Hepatocyte (in vitro differentiated cells): ENCODE data around the gene UROC1. TPM values are rescaled to one million over a fixed set of nuclear protein-coding genes. Genes with fewer than 3 reads are reported as not detected.
A peak's percentile ranks its signal among the peaks of the same experiment; 100 is the strongest.

Experiments
- DNase-seq: peaks from one replicate; pipeline ENCODE4 v3.0.0-alpha.2; 2016; ENCODE audit warnings: low spot score
- H2AFZ ChIP-seq: fragments of 200-600 bp; sonication (generic); 2 replicates; pipeline ENCODE4 v1.6.0; 2016; ENCODE audit warnings: antibody characterized with exemption, mild to moderate bottlenecking
- H3K27ac ChIP-seq: fragments of 200-600 bp; sonication (generic); 2 replicates; pipeline ENCODE4 v1.5.1; 2016; ENCODE audit warnings: mild to moderate bottlenecking
- H3K27me3 ChIP-seq: fragments of 200-600 bp; sonication (generic); 2 replicates; pipeline ENCODE4 v1.6.1; 2016
- H3K36me3 ChIP-seq: fragments of 200-600 bp; sonication (generic); replicated peaks from 2 replicates; pipeline ENCODE4 v1.5.1; 2016; ENCODE audit warnings: low read depth; ENCODE audit not compliant: insufficient read depth
- H3K4me1 ChIP-seq: fragments of 200-600 bp; sonication (generic); 2 replicates; pipeline ENCODE4 v1.5.1; 2016; ENCODE audit warnings: mild to moderate bottlenecking, moderate library complexity; ENCODE audit not compliant: insufficient read depth
- H3K4me2 ChIP-seq: fragments of 200-600 bp; sonication (generic); 2 replicates; pipeline ENCODE4 v1.6.0; 2016
- H3K4me3 ChIP-seq: fragments of 200-600 bp; sonication (generic); 2 replicates; pipeline ENCODE4 v1.5.1; 2016; ENCODE audit warnings: mild to moderate bottlenecking
- H3K79me2 ChIP-seq: fragments of 200-600 bp; sonication (generic); 2 replicates; pipeline ENCODE4 v1.6.0; 2017; ENCODE audit warnings: mild to moderate bottlenecking
- H3K9me2 ChIP-seq: fragments of 200-600 bp; sonication (generic); replicated peaks from 2 replicates; pipeline ENCODE4 v1.6.0; 2017; ENCODE audit warnings: mild to moderate bottlenecking; ENCODE audit not compliant: insufficient read depth
- H3K9me3 ChIP-seq: fragments of 200-600 bp; sonication (generic); 2 replicates; pipeline ENCODE4 v1.5.1; 2016; ENCODE audit warnings: low read depth, mild to moderate bottlenecking
- H4K20me1 ChIP-seq: fragments of 200-600 bp; sonication (generic); 2 replicates; pipeline ENCODE4 v1.6.0; 2016; ENCODE audit warnings: mild to moderate bottlenecking; ENCODE audit not compliant: insufficient read depth, poor library complexity, severe bottlenecking
- EZH2 ChIP-seq: fragments of 200-600 bp; sonication (generic); IDR thresholded peaks from 2 replicates; pipeline ENCODE4 v1.6.1; 2016; ENCODE audit warnings: antibody characterized with exemption, mild to moderate bottlenecking, borderline replicate concordance
- EZH2phosphoT487 ChIP-seq: fragments of 200-600 bp; sonication (generic); IDR thresholded peaks from one replicate; pipeline ENCODE4 v1.6.1; 2018; ENCODE audit warnings: antibody characterized with exemption, mild to moderate bottlenecking, low read depth, moderate library complexity; ENCODE audit not compliant: unreplicated experiment, severe bottlenecking
- WGBS: methylation state at CpG from one replicate; pipeline ENCODE4 v1.1.6; 2016; ENCODE audit warnings: low lambda C conversion rate; ENCODE audit errors: missing lambda C conversion rate; 5-methylcytosine and 5-hydroxymethylcytosine counted together
- polyA plus RNA-seq: library from polyadenylated mRNA; unstranded; fragments of >200 nt; fragmentation: Nextera tagmentation; extraction: Ambion mirVana; gene quantifications from 2 replicates; pipeline ENCODE4 v1.2.1, GENCODE V29; 2016
- total RNA-seq: library from RNA; depleted of rRNA; stranded (reverse); fragments of >200 nt; gene quantifications from 2 replicates; pipeline ENCODE4 v1.2.3, GENCODE V29; 2014
- TF ChIP-seq, protein P1 (sequence below): fragments of 200-600 bp; sonication (generic); IDR thresholded peaks from 2 replicates; pipeline ENCODE4 v1.5.1; 2016; ENCODE audit warnings: antibody characterized with exemption, mild to moderate bottlenecking; ENCODE audit not compliant: poor library complexity

UROC1 gene
- total and polyA plus RNA-seq, 2 experiments from 2014 or later: 2.3 to 4.2 TPM

DNA sequence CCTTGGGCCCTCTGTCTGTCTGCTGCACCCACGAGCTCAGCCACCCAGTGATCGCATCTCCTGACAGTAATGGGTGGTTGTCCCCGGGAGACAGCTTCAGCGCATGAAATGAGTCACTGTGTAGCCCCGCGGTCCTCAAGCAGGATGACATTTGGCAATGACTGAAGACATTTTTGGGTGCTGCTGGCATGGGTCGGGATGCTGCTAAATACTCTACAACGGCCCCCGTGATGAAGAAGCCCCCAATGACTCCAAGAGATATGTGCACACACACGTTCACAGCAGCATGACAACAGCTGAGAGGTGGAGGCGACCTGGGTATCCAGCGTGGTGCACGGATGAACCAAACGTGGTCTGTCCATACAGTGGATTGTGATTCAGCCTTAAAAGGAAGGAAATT lies 24.5 kb downstream of the UROC1 start:
- TF ChIP-seq, protein P1, sequence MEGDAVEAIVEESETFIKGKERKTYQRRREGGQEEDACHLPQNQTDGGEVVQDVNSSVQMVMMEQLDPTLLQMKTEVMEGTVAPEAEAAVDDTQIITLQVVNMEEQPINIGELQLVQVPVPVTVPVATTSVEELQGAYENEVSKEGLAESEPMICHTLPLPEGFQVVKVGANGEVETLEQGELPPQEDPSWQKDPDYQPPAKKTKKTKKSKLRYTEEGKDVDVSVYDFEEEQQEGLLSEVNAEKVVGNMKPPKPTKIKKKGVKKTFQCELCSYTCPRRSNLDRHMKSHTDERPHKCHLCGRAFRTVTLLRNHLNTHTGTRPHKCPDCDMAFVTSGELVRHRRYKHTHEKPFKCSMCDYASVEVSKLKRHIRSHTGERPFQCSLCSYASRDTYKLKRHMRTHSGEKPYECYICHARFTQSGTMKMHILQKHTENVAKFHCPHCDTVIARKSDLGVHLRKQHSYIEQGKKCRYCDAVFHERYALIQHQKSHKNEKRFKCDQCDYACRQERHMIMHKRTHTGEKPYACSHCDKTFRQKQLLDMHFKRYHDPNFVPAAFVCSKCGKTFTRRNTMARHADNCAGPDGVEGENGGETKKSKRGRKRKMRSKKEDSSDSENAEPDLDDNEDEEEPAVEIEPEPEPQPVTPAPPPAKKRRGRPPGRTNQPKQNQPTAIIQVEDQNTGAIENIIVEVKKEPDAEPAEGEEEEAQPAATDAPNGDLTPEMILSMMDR: no peak
- TF ChIP-seq EZH2 (no peak), EZH2phosphoT487 (no peak)
- H2AFZ ChIP-seq: no peak overlapping the region
- no peaks in the 10 kb centered on the region for H3K79me2 ChIP-seq
- H4K20me1 ChIP-seq: no peaks in the 10 kb centered on the region
- 87% methylated on average over 14 of the region's 14 CpGs for WGBS
- H3K27ac ChIP-seq: no peak overlapping the region
- no peaks in the 10 kb centered on the region for H3K36me3 ChIP-seq
- no peaks in the 10 kb centered on the region for H3K4me1 ChIP-seq
- no peaks in the 10 kb centered on the region for H3K9me3 ChIP-seq
- H3K9me2 ChIP-seq: no peaks in the 10 kb centered on the region
- H3K27me3 ChIP-seq: no peaks in the 10 kb centered on the region
- no peak overlapping the region for H3K4me2 ChIP-seq
- H3K4me3 ChIP-seq: no peak overlapping the region
- no peak for DNase-seq

DNA sequence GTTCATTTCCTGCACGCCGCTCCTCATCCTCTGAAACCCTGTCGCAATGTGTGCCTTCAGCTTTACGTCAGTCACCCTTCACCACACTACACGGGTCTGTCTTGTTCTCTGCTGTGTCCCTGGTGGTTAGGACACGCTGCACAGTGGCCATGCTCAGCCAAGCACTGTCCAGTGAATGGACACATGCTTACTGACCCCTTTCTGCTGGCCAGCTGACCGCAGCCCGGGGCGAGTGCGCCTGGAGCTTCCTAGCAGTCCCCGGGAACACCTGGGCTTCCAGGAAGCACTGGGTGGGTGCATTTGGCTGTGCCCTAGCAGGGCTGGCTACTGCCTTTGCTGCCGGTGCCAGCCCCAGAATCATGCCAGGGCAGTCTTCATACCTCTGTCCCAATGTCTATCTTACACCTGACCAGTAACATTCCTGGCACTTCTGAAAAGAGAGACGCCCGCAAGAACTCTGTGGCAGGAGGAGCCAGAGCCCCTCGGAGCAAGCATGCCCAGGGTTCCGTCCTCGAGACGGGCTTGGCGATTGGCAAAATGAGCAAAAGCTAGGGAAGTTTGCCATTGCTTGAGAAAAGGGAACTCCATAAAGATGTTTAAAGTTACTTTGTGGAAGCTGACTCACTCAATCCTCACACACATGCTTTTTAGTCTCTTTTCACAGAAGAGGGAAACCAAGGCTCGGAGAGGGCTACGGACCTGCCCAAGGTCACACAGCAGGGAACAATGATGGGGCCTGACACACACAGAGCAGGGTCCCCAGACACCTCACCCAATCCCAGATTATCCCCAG lies 26.2 kb downstream of the UROC1 start:
- no peak overlapping the region for H3K4me2 ChIP-seq
- H3K9me2 ChIP-seq: no peaks in the 10 kb centered on the region
- no peaks in the 10 kb centered on the region for H3K4me1 ChIP-seq
- WGBS: 94% methylated on average over 21 of the region's 21 CpGs
- no peaks in the 10 kb centered on the region for H4K20me1 ChIP-seq
- no peaks in the 10 kb centered on the region for H3K9me3 ChIP-seq
- TF ChIP-seq EZH2 (no peak), EZH2phosphoT487 (no peak)
- TF ChIP-seq, protein P1: no peak
- DNase-seq: no peak
- no peak overlapping the region for H3K4me3 ChIP-seq
- no peak overlapping the region for H3K27ac ChIP-seq
- no peaks in the 10 kb centered on the region for H3K36me3 ChIP-seq
- no peak overlapping the region for H2AFZ ChIP-seq
- H3K27me3 ChIP-seq: no peaks in the 10 kb centered on the region
- H3K79me2 ChIP-seq: no peaks in the 10 kb centered on the region

DNA sequence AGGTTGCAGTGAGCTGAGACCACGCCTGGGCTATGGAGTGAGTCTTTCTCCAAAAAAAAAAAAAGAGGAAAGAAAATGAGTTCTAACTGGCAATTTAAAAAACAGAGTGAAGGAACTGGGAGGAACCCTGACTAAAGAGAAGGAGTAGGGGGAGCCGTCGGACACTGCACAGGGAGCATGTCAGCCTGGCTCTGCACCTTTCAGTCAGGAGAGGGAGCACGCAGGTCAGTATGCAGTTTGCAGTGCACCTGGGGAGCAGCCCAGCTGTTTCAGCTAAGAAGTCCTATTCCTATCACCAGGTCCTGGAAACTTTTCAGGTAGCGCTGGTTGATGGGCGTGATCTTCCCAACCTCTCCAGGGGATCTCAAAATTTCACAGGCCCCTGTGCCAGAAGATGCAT lies 27.0 kb downstream of the UROC1 start:
- Histone ChIP-seq H3K9me3 (no peaks in the 10 kb centered on the region), H3K27me3 (no peaks in the 10 kb centered on the region), H4K20me1 (no peaks in the 10 kb centered on the region), H3K4me2 (no peak overlapping the region), H3K4me3 (no peak overlapping the region), H3K27ac (no peak overlapping the region), H3K36me3 (no peaks in the 10 kb centered on the region), H3K79me2 (no peaks in the 10 kb centered on the region), H3K9me2 (no peaks in the 10 kb centered on the region), H3K4me1 (no peaks in the 10 kb centered on the region), H2AFZ (no peak overlapping the region)
- DNase-seq: peak; percentile 37
- 61% methylated on average over 6 of the region's 6 CpGs for WGBS
- TF ChIP-seq EZH2: no peak
- TF ChIP-seq, protein P1: peak; percentile 16
